WTC11 (cell line): ENCODE data around the gene ZBTB18.

ENCODE experiments used
- HMGA2 ChIP-seq: fragments of 250-450 bp; sonication (Bioruptor Pico); IDR thresholded peaks from 2 replicates; pipeline ENCODE4 v1.4.0; 2021; ENCODE audit warnings: mild to moderate bottlenecking, moderate library complexity
- NR2C2 ChIP-seq: sonication (generic); formaldehyde crosslinking; IDR thresholded peaks from 2 replicates; pipeline ENCODE4 v1.8.0; 2022; ENCODE audit warnings: mild to moderate bottlenecking, missing genetic modification reagents
- NR3C1 ChIP-seq: sonication (generic); formaldehyde crosslinking; conservative IDR thresholded peaks from 2 replicates; pipeline ENCODE4 v1.8.1; 2023; ENCODE audit warnings: low read depth, mild to moderate bottlenecking, missing genetic modification reagents
- SP1 ChIP-seq: sonication (generic); formaldehyde crosslinking; conservative IDR thresholded peaks from 2 replicates; pipeline ENCODE4 v1.8.1; 2022; ENCODE audit warnings: missing genetic modification reagents
- ZNF263 ChIP-seq: sonication (generic); formaldehyde crosslinking; IDR thresholded peaks from 2 replicates; pipeline ENCODE4 v1.8.1; 2022; ENCODE audit warnings: low read depth, mild to moderate bottlenecking, moderate library complexity, missing genetic modification reagents
- ZNF396 ChIP-seq: fragments of 250-450 bp; sonication (Bioruptor Pico); IDR thresholded peaks from 2 replicates; pipeline ENCODE4 v1.8.0; 2021; ENCODE audit warnings: mild to moderate bottlenecking, moderate library complexity, borderline replicate concordance
- TF ChIP-seq, protein P1 (sequence below): fragments of 200-600 bp; IDR thresholded peaks from 2 replicates; pipeline ENCODE4 v1.8.0; 2022; ENCODE audit warnings: antibody characterized with exemption
- TF ChIP-seq, protein P2 (sequence below): sonication (generic); formaldehyde crosslinking; IDR thresholded peaks from 2 replicates; pipeline ENCODE4 v1.8.0; 2022; ENCODE audit warnings: mild to moderate bottlenecking, missing genetic modification reagents
- TF ChIP-seq, protein P3 (sequence below): sonication (generic); formaldehyde crosslinking; IDR thresholded peaks from 2 replicates; pipeline ENCODE4 v1.8.0; 2022; ENCODE audit warnings: mild to moderate bottlenecking, missing genetic modification reagents
- TF ChIP-seq, protein P4 (sequence below): sonication (generic); formaldehyde crosslinking; IDR thresholded peaks from 2 replicates; pipeline ENCODE4 v1.8.0; 2022; ENCODE audit warnings: mild to moderate bottlenecking, missing genetic modification reagents
- TF ChIP-seq, protein P5 (sequence below): sonication (generic); formaldehyde crosslinking; IDR thresholded peaks from 2 replicates; pipeline ENCODE4 v1.8.0; 2022; ENCODE audit warnings: mild to moderate bottlenecking, missing genetic modification reagents

DNA sequence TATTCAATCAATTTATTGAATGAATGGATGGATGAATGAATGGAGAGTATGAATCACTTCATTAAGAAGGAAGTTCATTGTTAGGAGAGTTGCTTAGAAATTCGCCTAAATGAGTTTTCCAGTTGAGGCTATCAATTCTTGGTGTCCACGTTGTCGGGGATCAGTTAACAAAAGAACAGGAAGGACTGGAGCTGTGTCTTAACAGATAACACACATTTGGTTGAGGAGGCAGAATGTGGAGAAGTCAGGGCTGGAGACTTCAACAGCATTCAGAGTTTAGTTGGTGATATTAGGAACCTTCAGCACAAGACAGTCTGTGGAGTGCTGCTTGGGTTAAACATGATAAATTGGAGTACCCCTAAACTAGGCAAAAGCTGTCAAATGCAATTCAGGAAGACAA is 33.7 kb downstream of the ZBTB18 start:
- TF ChIP-seq, protein P1, sequence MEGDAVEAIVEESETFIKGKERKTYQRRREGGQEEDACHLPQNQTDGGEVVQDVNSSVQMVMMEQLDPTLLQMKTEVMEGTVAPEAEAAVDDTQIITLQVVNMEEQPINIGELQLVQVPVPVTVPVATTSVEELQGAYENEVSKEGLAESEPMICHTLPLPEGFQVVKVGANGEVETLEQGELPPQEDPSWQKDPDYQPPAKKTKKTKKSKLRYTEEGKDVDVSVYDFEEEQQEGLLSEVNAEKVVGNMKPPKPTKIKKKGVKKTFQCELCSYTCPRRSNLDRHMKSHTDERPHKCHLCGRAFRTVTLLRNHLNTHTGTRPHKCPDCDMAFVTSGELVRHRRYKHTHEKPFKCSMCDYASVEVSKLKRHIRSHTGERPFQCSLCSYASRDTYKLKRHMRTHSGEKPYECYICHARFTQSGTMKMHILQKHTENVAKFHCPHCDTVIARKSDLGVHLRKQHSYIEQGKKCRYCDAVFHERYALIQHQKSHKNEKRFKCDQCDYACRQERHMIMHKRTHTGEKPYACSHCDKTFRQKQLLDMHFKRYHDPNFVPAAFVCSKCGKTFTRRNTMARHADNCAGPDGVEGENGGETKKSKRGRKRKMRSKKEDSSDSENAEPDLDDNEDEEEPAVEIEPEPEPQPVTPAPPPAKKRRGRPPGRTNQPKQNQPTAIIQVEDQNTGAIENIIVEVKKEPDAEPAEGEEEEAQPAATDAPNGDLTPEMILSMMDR = no peak
- TF ChIP-seq, protein P2, sequence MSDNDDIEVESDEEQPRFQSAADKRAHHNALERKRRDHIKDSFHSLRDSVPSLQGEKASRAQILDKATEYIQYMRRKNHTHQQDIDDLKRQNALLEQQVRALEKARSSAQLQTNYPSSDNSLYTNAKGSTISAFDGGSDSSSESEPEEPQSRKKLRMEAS (CRISPR knock-in tag) = no peak
- TF ChIP-seq, protein P3, sequence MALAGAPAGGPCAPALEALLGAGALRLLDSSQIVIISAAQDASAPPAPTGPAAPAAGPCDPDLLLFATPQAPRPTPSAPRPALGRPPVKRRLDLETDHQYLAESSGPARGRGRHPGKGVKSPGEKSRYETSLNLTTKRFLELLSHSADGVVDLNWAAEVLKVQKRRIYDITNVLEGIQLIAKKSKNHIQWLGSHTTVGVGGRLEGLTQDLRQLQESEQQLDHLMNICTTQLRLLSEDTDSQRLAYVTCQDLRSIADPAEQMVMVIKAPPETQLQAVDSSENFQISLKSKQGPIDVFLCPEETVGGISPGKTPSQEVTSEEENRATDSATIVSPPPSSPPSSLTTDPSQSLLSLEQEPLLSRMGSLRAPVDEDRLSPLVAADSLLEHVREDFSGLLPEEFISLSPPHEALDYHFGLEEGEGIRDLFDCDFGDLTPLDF (CRISPR knock-in tag) = no peak
- TF ChIP-seq, protein P4, sequence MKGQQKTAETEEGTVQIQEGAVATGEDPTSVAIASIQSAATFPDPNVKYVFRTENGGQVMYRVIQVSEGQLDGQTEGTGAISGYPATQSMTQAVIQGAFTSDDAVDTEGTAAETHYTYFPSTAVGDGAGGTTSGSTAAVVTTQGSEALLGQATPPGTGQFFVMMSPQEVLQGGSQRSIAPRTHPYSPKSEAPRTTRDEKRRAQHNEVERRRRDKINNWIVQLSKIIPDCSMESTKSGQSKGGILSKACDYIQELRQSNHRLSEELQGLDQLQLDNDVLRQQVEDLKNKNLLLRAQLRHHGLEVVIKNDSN (CRISPR knock-in tag) = no peak
- TF ChIP-seq NR2C2 (no peak), HMGA2 (CRISPR knock-in tag) (no peak), SP1 (no peak), ZNF263 (CRISPR knock-in tag) (no peak), ZNF396 (CRISPR knock-in tag) (no peak), NR3C1 (CRISPR knock-in tag) (no peak)
- TF ChIP-seq, protein P5, sequence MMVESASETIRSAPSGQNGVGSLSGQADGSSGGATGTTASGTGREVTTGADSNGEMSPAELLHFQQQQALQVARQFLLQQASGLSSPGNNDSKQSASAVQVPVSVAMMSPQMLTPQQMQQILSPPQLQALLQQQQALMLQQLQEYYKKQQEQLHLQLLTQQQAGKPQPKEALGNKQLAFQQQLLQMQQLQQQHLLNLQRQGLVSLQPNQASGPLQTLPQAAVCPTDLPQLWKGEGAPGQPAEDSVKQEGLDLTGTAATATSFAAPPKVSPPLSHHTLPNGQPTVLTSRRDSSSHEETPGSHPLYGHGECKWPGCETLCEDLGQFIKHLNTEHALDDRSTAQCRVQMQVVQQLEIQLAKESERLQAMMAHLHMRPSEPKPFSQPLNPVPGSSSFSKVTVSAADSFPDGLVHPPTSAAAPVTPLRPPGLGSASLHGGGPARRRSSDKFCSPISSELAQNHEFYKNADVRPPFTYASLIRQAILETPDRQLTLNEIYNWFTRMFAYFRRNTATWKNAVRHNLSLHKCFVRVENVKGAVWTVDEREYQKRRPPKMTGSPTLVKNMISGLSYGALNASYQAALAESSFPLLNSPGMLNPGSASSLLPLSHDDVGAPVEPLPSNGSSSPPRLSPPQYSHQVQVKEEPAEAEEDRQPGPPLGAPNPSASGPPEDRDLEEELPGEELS (CRISPR knock-in tag) = no peak
